HG02870 (cell line): Measurements from ENCODE around the gene GMPR.
"Not testable (repeated sequence)": the region's sequence is repeated elsewhere in the genome, so short reads cannot be mapped to it uniquely, and the experiment has no call there.

Experiments
- ATAC-seq: cut with Tn5 transposase; IDR thresholded peaks from one replicate; pipeline ENCODE4 v1.9.1; 2021; ENCODE audit warnings: mild to moderate bottlenecking, moderate library complexity; ENCODE audit not compliant: unreplicated experiment

Gene GMPR

GRCh38 chr6:16244869-16245451 is 6.6 kb downstream of the GMPR start:
- ATAC-seq = no peak

- no peak for ATAC-seq
Measured at GRCh38 chr6:16248271-16248853, 10.0 kb downstream of the GMPR start.

- ATAC-seq = no peak
Measured at GRCh38 chr6:16249971-16250370, 11.6 kb downstream of the GMPR start.

GRCh38 chr6:16251706-16252105 is 13.3 kb downstream of the GMPR start:
- no peak for ATAC-seq

- no peak for ATAC-seq
Measured at GRCh38 chr6:16252686-16253299, 14.4 kb downstream of the GMPR start.

- ATAC-seq = no peak
Measured at GRCh38 chr6:16253399-16254144, 15.2 kb downstream of the GMPR start.

GRCh38 chr6:16254535-16254934 is 16.1 kb downstream of the GMPR start:
- no peak for ATAC-seq

- no peak for ATAC-seq
Measured at GRCh38 chr6:16256781-16257180, 18.4 kb downstream of the GMPR start.

GRCh38 chr6:16257999-16258708 is 19.8 kb downstream of the GMPR start:
- no peak for ATAC-seq

- ATAC-seq = no peak
Measured at GRCh38 chr6:16258709-16259075, 20.3 kb downstream of the GMPR start.

- not testable (repeated sequence) for ATAC-seq
Measured at GRCh38 chr6:16259604-16260003, 21.2 kb downstream of the GMPR start.

GRCh38 chr6:16260602-16261001 is 22.2 kb downstream of the GMPR start:
- ATAC-seq = not testable (repeated sequence)

- ATAC-seq = not testable (repeated sequence)
Measured at GRCh38 chr6:16262773-16263172, 24.4 kb downstream of the GMPR start.

GRCh38 chr6:16263464-16264099 is 25.2 kb downstream of the GMPR start:
- not testable (repeated sequence) for ATAC-seq

GRCh38 chr6:16264785-16265184 is 26.4 kb downstream of the GMPR start:
- ATAC-seq = no peak

- ATAC-seq = no peak
Measured at GRCh38 chr6:16265351-16266341, 27.3 kb downstream of the GMPR start.

GRCh38 chr6:16267428-16268263 is 29.3 kb downstream of the GMPR start:
- ATAC-seq = no peak

- ATAC-seq = not testable (repeated sequence)
Measured at GRCh38 chr6:16269442-16270070, 31.2 kb downstream of the GMPR start.
